ENCODE results near the gene PTPRT. TPM values are rescaled to one million over a fixed set of nuclear protein-coding genes. Genes with fewer than 3 reads are reported as not detected.

Gene PTPRT
- total RNA-seq (2014; rRNA removed; shearing (Covaris generic)) = not detected in 2 replicates

DNA sequence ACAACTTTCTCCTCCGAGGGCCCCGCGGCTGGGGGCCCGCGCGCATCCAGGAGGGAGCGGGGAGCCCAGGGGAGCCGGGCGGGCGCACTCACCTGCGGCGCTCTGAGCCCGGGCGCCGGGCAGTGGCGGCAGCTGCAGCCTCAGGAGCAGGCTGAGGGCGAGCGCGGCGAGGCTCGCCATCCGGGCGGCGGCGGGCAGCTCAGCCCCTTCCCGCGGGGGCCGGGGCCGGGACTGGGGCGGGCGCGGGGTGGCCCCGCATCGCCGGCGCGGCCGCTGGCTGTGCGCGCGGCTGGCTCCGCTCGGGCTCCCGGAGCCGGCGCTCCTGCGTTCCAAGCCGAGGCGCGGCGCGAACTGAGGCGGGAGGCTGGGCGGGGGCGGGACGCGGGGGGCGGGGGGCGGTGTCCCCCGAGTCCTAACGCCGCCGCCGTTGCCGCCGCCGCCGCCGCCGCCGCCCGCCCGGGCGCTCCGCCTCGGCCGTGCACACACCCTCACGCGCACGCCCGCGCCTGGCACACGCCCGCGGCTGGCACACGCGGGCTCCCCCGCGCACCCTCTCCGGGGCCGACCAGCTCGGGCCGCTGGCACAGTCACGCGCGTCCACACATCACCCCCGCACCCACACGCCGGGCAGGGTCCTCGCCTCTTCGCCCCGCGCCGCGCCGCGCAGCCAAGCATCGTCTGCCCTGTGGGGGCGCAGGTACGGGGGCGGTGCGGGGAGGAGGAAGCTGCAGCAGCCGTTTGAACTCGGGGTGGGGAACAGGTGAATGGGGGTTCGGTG is at the start of gene PTPRT:
PTPRT (minus strand) TSS at position 353 of the 778 bp plus-strand sequence; CDS start at position 180, 173 bp downstream.
- no peak for DNase-seq (ENCODE audit: low spot score)

DNA sequence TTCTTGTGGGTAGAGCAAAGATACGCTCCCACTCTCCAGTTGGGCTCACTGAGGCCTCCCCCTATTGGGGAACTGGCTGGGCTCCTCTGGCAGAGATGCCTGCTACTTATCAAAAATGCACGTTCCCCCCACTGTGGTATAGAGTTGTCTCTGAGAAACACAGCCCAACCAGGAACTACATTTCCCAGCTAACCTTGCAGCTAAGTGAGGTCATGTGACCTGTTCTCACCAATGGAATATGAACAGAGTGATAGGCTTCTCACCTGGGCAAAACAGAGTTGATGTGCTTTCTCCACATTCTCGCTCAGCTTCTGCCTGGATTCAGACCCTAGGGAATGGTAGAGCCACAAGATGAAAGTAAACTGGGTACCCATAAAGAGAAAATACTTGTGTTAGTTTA is 49.1 kb upstream of the PTPRT start:
- DNase-seq (ENCODE audit: low spot score) = no peak

DNA sequence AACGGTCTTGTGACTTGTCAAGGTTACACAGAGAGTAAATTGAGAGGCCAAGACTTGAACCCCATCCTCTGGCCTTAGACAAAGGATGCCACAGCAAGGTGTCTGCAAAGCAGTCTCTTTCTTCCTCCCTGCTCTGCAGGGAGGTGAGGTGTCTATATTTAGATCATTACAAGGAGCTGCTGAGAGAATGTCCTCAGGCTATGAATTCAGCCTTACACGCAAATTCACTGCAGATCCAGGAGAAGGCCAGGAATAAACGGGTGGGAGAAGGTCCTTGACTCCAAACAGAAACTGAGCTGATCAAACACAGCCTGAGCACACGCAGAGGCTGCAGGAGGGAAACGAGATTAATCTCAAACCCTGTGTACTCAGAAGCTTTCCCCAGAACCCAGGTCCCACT is 48.6 kb upstream of the PTPRT start:
- no peak for DNase-seq (ENCODE audit: low spot score)

DNA sequence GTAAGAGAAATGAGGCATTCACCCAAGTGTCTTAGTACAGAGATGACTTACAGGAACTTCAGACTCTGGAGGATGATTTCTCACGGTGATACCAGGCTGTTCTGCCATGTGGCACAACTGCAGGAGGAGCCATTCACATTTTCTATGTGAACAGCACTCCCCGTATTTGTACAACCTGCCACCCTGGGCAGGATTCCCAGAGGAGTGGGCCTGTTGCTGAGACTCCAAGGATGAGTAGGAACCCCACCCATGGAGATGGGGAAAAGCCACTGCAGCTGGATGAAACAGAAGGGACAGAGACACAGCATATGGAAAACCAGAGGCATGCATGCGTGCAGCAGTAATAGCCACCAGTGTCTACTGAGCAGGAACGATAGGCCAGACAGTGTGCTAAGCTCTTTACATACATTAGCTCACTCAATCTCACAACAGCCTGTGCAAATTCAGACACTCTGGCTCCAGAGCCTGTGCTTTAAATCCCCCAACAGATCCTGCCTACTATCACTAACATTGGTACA is 48.0 kb upstream of the PTPRT start:
- DNase-seq (ENCODE audit: low spot score) = no peak

DNA sequence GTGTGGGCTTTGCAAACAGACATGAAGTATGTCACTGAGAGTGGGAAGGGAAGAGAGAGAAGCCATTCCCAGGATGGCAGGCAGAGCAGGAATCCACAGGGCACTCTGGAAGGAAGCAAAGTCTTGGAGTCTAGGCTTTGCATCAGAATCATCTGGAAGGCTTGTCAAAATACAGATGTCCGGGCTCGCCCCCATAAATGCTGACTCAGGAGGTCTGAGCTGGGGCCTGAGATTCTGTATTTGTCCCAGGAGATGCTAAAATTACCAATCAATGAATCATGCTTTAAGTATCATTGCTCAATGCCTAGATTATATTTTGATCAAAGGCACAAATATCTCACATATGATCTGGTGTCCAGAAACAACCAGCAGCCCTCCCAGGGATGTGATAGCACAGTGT is 46.3 kb upstream of the PTPRT start:
- DNase-seq (ENCODE audit: low spot score) = no peak

DNA sequence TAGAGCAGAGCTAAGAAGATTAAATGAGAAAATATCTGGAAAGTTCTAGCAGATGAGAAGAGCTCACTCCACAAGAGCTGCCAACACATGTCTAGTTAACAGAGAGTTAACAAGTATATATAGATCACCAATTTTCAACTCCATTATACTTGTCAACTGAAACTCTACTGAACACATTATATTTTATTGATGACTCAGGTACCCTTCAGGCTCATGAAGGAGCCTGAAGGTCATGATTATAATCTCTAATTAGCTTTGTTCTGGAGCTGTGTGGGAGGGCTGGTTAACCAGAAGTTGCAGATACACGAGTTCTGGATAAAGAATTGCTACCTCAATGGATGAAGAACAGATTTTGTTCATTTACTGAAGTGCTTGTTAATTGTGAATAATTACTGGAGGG is 42.1 kb upstream of the PTPRT start:
- no peak for DNase-seq (ENCODE audit: low spot score)

DNA sequence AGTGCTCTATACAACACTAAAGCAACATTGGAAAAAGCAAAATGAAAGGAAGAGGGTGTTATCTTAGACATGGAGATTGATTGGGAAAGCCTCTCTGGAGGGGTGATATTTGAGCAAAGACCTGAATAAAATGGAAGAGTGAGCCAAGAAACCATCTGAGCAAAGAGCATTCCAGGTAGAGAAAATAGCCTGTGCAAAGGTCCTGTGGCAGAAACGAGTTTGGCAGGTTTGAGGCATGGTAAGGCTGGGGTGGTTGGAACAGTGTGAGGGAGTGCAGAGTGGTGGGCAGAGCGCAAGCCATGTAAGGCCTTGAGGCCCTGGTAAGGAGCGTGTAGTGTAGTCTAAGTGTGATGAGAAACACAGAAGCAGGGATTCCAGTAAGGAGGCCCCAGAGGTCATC is 40.0 kb upstream of the PTPRT start:
- no peak for DNase-seq (ENCODE audit: low spot score)

DNA sequence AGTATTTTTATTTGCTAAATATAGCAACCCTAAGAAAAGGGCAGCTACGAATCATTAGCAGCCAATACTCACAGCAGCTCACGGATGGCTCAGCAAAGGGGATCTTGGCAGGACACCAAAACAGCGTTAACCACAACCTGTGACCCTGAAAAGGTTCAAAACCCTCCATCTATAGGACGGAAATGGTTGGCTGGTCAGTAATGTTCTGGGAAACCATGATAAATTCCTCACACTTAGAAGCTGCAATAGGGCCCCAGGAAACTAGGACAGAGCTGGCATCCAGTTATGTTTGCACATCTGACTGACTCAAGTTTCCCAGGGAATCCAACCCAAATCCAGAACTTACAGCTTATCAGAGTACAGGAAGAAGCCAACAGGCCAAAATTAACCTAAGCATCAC is 30.9 kb upstream of the PTPRT start:
- no peak for DNase-seq (ENCODE audit: low spot score)

DNA sequence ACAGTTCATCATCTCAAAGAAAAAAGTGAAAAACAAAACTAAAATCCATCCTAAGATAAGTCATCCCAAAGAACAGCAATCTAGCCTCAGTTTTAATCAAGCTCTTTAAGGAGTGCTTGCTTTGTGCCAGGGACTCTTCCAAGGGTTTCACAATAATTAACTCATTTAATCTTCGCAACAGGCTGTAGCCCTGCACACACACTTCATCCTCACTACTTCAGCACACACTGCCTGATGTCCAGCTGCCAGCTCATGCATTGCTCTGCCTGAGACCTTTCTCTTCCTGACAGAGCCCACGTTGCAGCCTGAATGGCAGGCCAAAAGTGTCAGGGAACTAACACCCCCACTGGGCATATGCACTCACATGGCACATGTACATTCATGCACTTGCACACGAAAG is 21.2 kb upstream of the PTPRT start:
- no peak for DNase-seq (ENCODE audit: low spot score)

DNA sequence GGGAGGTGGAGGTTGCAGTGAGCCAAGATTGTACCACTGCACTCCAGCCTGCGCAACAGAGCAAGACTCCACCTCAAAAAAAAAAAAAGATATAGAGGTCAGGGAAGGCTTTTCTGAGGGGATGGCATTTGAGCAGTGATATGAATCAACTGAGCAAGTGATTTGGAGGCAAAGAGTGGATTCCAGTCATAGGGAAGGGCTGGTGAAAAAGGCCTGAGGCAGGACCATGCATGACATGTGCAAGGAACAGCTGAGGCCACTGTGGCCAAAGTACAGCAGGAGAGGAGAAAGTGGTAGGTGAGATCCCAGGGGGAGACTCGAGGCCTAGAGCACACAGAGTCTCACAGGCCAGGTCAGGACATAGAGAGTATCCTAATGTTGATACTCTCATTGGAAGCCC is 20.1 kb upstream of the PTPRT start:
- DNase-seq (ENCODE audit: low spot score) = no peak

DNA sequence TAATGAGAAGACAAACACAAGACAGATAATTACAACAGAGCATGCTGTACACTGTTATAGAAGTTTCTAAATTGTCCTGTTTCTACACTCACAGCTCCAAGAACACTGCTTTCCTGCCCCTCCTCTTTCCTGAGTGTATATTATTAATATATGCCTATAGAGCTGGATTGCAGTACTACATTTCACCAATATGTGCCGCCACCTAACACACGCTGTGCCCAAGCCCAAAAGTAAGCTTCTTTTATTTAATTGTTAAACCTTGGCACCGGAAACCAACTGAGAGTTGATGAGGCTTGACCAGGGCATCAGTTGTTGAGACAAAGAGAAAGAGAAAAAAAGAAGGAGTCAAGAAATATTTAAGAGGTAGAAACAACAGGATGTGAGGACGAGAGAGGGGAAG is 16.0 kb upstream of the PTPRT start:
- no peak for DNase-seq (ENCODE audit: low spot score)

DNA sequence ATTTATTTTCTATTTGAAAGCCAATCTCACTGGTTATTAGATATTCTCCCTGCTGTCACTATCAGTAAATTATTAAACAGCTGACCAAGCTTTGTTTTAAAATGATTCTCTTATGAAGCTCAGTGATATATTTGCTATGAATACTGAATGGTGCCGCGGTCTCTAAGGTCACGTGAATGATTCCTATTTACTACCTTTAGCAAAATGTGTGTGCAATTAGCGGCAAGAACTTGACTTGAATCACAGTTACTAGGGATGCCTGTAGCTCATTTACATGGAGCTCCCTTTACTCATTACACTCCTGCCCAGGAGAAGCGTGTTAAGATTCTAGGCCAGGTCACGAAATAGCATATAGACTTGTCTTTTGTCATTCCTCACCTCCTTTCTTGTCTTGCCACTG is 12.4 kb upstream of the PTPRT start:
- no peak for DNase-seq (ENCODE audit: low spot score)

DNA sequence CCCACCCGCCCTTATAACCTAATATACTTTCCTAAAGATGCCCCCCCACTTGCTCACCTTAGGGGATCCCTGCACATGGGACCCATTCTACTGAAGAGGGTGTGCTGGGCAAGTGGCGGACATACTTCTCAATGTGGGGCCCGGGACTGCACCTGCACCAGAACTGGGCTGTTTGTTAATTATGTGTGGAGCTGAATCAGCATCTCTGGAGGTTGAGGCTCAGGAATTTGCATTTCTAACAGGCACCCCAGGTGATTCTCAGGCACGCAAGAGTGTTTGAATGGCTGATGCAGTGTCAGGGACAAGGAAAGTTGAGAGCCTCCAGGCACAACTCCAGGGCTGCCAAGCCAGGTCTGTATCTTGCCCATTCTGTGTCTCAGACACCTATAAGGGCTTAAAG is 8.9 kb upstream of the PTPRT start:
- DNase-seq (ENCODE audit: low spot score) = no peak

DNA sequence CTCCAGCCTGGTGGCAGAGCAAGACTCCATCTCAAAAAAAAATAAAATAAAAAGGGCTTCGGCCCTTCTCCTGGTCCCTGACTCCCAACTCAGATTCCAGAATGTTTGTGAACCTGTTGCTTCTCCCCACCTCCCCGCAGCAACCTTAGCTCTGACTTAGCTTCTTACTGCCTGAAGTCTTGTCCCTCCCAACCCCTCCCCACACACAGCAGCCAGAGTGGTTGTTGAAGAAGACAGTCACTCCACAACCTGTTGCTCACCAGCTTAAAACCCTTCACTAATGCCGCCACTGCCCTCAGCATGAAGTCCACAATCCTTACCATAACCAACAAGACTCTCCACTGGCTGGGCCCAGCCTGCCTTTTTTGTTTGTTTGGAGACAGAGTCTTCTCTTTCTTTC is 6.5 kb upstream of the PTPRT start:
- no peak for DNase-seq (ENCODE audit: low spot score)

DNA sequence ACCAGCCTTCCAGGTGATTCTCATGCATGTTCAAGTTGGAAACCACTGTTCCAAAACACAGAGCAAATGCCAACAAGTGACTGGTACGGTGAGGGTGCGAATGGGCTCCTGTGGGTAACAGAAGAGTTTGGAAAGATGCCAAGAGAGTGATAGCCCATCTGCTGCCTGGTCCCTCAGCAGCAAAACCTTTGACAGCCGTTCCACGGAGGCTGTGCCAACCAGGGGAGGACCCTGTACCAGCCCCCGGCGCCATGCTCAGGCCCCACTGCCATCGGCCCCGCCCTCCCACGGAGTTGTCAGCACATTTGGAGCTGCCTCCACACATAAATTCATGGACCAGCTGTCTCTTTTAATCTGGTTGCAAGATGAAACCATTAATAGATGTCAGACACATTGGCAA is 4.4 kb upstream of the PTPRT start:
- no peak for DNase-seq (ENCODE audit: low spot score)

DNA sequence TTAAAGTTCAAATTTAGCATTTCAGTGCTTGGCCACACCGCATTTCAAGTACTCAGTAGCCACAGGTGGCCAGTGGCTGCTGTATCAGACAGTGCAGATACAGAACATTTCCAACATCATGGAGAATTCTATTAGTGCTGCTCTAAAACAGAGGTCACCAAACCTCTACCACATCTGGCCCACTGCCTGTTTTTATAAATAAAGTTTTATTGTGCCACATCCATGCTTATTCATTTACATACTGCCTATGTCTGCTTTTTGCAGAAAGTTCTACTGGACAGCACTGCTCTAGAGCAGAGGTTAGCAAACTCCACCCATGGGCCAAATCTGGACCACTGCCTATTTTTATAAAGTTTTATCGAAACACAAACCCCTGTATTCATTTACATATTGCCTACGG is 3.7 kb upstream of the PTPRT start:
- DNase-seq (ENCODE audit: low spot score) = no peak

DNA sequence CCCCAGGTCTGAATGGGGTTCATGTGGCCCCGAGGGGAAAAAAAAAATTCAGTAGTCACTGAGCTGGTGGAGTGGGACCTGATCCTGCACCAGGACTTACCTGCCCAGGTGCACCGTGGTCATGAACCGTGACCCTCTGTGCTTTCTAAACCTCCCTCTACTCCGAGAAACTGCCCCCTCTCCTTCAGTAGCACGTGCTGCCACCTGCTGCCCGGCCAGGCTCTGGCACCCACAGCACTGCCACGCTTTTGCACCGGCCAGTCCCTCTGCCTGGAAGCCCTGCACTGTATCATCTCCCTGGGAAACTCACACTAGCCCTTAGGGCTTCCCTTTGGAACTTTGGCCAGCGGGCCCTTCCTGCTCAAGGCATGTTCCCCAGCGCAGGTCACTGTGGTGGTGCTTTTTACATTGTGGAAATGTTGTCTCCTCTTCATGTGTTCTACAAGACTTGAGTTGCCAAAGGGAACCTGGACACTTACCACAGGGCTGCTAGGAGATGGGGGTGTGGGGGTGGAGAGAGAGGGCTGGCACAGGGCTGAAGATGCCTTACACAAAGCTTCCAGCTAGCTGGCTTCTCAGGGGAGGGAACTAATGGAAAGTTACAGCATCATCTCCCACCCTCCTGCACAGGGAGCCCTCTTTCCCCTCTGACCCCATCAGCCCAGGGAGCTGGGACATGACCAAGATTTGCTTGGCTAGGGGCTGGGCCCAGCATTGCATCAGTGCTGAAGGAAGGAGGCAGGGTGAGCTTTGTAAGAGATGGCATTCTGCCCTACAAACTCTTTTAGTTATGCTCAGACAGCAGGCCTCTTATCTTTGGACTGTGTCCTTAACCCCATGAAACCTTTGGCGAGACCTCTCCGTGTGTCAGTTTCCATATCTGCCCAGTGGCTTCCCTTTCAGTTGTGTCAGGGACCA is 2.5 kb upstream of the PTPRT start:
- DNase-seq (ENCODE audit: low spot score) = no peak

DNA sequence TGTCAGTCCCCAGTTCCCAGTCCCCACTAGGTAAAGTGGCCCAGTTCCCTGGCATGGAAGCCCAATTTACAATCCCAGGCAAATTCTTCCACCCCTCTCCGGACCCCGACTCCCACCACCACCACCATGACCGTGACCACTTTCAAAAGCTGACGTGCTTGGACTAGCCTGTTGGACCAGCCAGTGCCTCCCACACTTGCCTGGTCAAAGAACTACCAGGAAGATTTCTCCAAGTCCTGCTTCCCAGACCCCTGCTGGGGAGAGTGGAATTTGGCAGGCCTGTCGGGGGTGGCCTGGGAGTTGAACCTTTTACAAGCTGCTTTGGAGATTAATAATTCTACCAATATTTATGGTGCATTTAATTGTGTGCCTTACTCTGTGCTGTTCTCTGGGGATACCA is 1.4 kb upstream of the PTPRT start:
- no peak for DNase-seq (ENCODE audit: low spot score)

DNA sequence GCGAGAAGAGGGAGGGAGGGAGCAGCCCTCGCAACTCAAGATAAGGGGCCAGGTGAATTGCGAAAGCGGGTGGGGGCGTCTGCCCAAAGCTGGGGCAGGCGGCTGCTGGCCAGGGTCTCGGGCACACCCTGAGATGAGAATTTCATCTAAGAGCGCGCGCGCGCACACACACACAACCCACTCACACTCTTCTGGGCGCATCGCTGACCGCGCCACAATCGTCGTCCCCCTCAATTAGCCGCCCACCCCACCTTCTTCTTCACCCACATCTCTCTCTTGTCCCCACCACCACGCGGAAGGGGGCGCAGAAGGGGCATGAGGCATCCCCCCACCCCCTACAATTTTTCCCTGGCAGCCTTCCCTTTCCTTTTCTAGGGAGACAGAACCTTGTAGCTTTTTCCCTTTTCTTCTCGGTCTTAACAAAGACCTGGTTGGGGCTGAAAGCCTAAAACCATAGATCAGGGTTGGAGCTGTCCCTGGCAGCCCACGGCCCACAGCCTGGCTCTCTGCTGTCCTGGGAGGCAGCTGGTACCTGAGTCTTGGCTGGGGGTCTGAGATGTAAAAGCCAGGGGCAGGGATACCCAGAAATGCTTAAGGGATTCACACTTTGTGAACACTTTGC is 737 bp upstream of the PTPRT start:
- no peak for DNase-seq (ENCODE audit: low spot score)

DNA sequence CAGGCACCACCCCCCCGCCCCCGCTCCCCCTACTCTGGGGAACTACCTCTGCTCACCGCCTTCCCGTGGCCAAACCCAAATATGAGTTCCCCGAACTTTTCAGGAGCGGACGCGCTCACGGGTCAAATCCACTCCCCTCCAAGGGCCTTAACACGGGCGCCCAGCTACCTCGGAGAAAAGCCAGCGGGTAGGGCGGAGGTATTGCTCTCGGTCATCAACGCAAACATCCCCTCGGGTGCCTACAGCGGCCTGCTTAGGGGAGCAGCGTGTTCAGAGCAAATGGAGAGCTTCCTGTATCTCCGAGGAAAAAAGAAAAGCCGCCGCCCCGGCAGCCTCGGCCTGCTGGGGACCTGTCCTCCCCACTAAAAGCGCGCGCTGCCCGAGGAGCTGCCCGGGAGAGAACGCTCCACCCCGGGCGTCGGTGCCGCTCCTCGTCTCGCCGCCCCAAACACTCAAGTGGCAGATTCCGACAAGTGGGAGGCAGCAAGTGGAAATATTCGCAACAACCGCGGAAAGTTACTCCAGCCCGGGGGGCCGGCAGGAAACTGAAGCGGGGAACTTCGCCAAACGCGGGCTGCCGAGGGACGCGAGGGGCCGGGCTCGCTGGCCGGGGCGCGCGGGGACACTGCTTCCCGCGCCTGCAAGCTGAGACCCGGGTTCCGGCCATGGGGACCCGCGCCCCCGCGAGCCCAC is 699 bp downstream of the PTPRT start:
- no peak for DNase-seq (ENCODE audit: low spot score)

DNA sequence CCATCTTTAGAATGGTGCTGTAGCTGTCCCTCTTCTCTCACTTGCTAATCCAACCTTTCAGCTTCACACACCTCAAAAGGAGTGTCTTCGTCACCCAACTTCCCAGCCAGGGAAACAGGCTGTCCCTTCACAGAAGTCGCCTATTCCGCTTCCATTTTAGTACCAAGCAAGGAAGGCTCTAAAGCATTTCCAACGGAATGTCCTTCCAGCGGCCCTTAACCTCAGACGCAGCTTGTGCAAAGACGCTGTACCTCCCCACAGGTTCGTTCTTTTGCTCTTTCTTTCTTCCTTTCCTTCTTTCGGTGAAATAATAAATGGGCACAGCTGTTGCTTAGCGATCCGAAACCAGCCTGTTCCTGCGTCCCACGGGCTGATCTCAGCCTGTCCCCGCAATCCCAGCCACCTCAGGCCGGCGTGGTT is 1.5 kb downstream of the PTPRT start:
- no peak for DNase-seq (ENCODE audit: low spot score)
